ENCODE measurements around the gene RILPL1.

DNA sequence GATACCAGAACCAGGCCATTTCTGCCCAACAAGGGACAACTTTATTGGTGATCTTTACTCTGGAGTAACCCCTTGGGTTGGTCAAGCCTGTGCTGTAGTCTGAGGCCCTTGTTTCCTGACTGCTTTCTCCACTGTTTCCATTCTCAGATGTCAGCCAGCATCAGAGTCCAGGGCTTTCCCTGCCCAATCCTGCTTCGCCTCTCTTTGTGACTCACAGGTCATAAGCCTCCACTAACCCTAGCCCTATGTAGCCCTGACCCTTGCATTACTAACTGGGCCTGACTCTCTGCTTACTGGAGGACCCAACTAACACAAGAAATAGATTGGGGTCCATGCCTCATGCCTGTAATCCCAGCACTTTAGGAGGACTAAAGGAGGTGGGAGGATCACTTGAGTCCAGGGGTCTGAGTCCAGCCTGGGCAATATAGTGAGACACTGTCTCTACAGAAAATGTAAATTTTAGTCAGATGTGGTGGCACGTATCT lies 84.2 kb downstream of the RILPL1 start:
- no peak for TF ChIP-seq ZNF274 (IDR thresholded peaks at IDR 0.05; ENCODE audit: low read depth, low read length)
- no peak for TF ChIP-seq YY1 (IDR thresholded peaks at IDR 0.05; ENCODE audit: insufficient read depth, insufficient read length)
- TF ChIP-seq SUZ12 (IDR thresholded peaks at IDR 0.05; ENCODE audit: extremely low read depth, insufficient read depth, insufficient read length) = no peak
